PC-3 (cell line): ENCODE results near the gene NHERF2. TPM values are rescaled to one million over a fixed set of nuclear protein-coding genes. Genes with fewer than 3 reads are reported as not detected.

ENCODE experiments used
- ATAC-seq: fragments of 200-7000 bp; cut with Tn5 transposase; 2 replicates; pipeline ENCODE4 v1.9.1; 2020; ENCODE audit warnings: mild to moderate bottlenecking, moderate library complexity
- BruUV-seq: library from RNA; stranded (reverse); fragments of 400-500 nt; replicated peaks from 2 replicates; lab custom pipeline; 2021; lab: Mats Ljungman, UMichigan
- CTCF ChIA-PET: fragments of 300-600 bp; sonication (Branson Sonifier 250); formaldehyde crosslinking; loops from one replicate; lab custom pipeline; 2022; ENCODE audit warnings: antibody characterized with exemption; lab: Charles Lee
- POLR2A ChIA-PET: fragments of 300-600 bp; sonication (Branson Sonifier 250); formaldehyde crosslinking; loops from one replicate; lab custom pipeline; 2022; ENCODE audit warnings: antibody characterized with exemption; ENCODE audit not compliant: unreplicated experiment; lab: Charles Lee
- DNase-seq: peaks from one replicate; pipeline ENCODE4 v3.0.0-alpha.2; 2015
- H2AFZ ChIP-seq: fragments of 300-600 bp; sonication (generic); 2 replicates; pipeline ENCODE4 v1.6.0; 2016; ENCODE audit warnings: antibody characterized with exemption, low read length
- H3F3A ChIP-seq: fragments of 300-600 bp; sonication (generic); one replicate; pipeline ENCODE4 v1.6.0; 2017; ENCODE audit warnings: antibody characterized with exemption, low read length, control low read depth, mild to moderate bottlenecking; ENCODE audit not compliant: unreplicated experiment
- H3K27ac ChIP-seq: fragments of 300-600 bp; sonication (generic); 2 replicates; pipeline ENCODE4 v1.5.1; 2016; ENCODE audit warnings: mild to moderate bottlenecking, low read length
- H3K27me3 ChIP-seq: fragments of 300-600 bp; sonication (generic); 2 replicates; pipeline ENCODE4 v1.6.1; 2016; ENCODE audit warnings: low read length, mixed read lengths
- H3K36me3 ChIP-seq: fragments of 300-600 bp; sonication (generic); 2 replicates; pipeline ENCODE4 v1.6.1; 2016; ENCODE audit warnings: low read depth, mixed run types, low read length, mixed read lengths
- H3K4me1 ChIP-seq: fragments of 300-600 bp; sonication (generic); 2 replicates; pipeline ENCODE4 v1.5.1; 2016; ENCODE audit warnings: low read length; ENCODE audit not compliant: insufficient read depth
- H3K4me2 ChIP-seq: fragments of 300-600 bp; sonication (generic); 2 replicates; pipeline ENCODE4 v1.6.0; 2016; ENCODE audit warnings: low read length
- H3K4me3 ChIP-seq: fragments of 300-600 bp; sonication (generic); 2 replicates; pipeline ENCODE4 v1.5.1; 2016; ENCODE audit warnings: mild to moderate bottlenecking, low read length, mixed read lengths
- H3K79me2 ChIP-seq: fragments of 300-600 bp; sonication (generic); 2 replicates; pipeline ENCODE4 v1.6.1; 2017; ENCODE audit warnings: low read length, mixed read lengths
- H3K9ac ChIP-seq: fragments of 300-600 bp; sonication (generic); 2 replicates; pipeline ENCODE4 v1.6.0; 2016; ENCODE audit warnings: mild to moderate bottlenecking, low read length
- H3K9me2 ChIP-seq: fragments of 300-600 bp; sonication (generic); replicated peaks from 2 replicates; pipeline ENCODE4 v1.6.1; 2016; ENCODE audit warnings: mixed run types, low read length, mixed read lengths
- H3K9me3 ChIP-seq: fragments of 300-600 bp; sonication (generic); 2 replicates; pipeline ENCODE4 v1.6.1; 2016; ENCODE audit warnings: low read length, mixed read lengths
- H4K20me1 ChIP-seq: fragments of 300-600 bp; sonication (generic); 2 replicates; pipeline ENCODE4 v1.6.1; 2016; ENCODE audit warnings: low read length, mixed read lengths
- EZH2 ChIP-seq: fragments of 300-600 bp; sonication (generic); IDR thresholded peaks from one replicate; pipeline ENCODE4 v1.6.1; 2017; ENCODE audit warnings: antibody characterized with exemption, mild to moderate bottlenecking, low read length; ENCODE audit not compliant: unreplicated experiment
- EZH2phosphoT487 ChIP-seq: fragments of 300-600 bp; sonication (generic); IDR thresholded peaks from 2 replicates; pipeline ENCODE4 v1.6.1; 2018; ENCODE audit warnings: mild to moderate bottlenecking, antibody characterized with exemption, low read length, borderline replicate concordance
- intact Hi-C: fragments of 100-400 bp; cut with micrococcal nuclease; formaldehyde crosslinking; loops from 2 replicates; pipeline ENCODE4 v1.9.0; 2023
- total RNA-seq: library from RNA; depleted of rRNA; stranded (reverse); fragments of >200 nt; gene quantifications from 2 replicates; pipeline ENCODE4 v1.2.3, GENCODE V29; 2014
- TF ChIP-seq, protein P1 (sequence below): fragments of 300-600 bp; sonication (generic); conservative IDR thresholded peaks from 2 replicates; pipeline ENCODE4 v1.5.1; 2017; ENCODE audit warnings: antibody characterized with exemption, low read depth, mild to moderate bottlenecking, low read length

The NHERF2 gene
- total RNA-seq, 1 experiment from 2014 or later, result 145 TPM

DNA sequence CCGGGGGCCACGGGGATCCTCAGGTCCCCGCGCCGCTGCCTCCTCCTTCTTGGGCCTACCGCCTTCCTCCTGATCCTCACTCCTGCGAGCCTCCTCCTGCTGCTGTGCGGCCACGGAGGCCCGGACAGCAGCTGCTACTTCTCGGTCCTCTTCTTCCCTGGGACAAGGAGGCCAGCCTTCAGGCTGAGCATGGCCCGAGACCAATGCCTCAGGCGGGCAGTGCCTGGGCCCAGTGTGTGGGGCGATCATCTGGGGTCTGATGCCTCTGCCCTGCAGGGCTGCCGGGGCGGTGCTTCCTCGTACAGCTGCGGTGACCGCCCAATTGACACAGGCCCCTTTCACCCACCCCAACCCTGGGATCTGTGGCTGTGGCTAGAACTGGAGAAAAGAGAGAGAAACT, 25.7 kb upstream of the NHERF2 start:
- Histone ChIP-seq H3K27ac (no peak overlapping the region), H3K4me1 (0 out of 2 replicates have a peak, but pooled peaks cover 2% of the 10 kb centered on the region), H3F3A (no peaks in the 10 kb centered on the region), H3K4me2 (no peak overlapping the region), H3K9ac (no peak overlapping the region), H3K9me2 (no peaks in the 10 kb centered on the region), H2AFZ (no peak overlapping the region), H3K79me2 (peaks cover 30% of the 10 kb centered on the region), H3K27me3 (no peaks in the 10 kb centered on the region), H3K9me3 (no peaks in the 10 kb centered on the region), H4K20me1 (peaks cover 15% of the 10 kb centered on the region; the same call in 1 of the 2 replicates), H3K4me3 (no peak overlapping the region), H3K36me3 (peaks cover 4% of the 10 kb centered on the region; the same call in 1 of the 2 replicates)
- BruUV-seq, result no TSS peak
- TF ChIP-seq, protein P1, sequence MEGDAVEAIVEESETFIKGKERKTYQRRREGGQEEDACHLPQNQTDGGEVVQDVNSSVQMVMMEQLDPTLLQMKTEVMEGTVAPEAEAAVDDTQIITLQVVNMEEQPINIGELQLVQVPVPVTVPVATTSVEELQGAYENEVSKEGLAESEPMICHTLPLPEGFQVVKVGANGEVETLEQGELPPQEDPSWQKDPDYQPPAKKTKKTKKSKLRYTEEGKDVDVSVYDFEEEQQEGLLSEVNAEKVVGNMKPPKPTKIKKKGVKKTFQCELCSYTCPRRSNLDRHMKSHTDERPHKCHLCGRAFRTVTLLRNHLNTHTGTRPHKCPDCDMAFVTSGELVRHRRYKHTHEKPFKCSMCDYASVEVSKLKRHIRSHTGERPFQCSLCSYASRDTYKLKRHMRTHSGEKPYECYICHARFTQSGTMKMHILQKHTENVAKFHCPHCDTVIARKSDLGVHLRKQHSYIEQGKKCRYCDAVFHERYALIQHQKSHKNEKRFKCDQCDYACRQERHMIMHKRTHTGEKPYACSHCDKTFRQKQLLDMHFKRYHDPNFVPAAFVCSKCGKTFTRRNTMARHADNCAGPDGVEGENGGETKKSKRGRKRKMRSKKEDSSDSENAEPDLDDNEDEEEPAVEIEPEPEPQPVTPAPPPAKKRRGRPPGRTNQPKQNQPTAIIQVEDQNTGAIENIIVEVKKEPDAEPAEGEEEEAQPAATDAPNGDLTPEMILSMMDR, result no peak
- TF ChIP-seq EZH2 (no peak), EZH2phosphoT487 (no peak)
- ATAC-seq (no peak), DNase-seq (no peak)
- CTCF ChIA-PET, result no interaction called here
- intact Hi-C loops, result no loop called here
- POLR2A ChIA-PET, result no interaction called here

DNA sequence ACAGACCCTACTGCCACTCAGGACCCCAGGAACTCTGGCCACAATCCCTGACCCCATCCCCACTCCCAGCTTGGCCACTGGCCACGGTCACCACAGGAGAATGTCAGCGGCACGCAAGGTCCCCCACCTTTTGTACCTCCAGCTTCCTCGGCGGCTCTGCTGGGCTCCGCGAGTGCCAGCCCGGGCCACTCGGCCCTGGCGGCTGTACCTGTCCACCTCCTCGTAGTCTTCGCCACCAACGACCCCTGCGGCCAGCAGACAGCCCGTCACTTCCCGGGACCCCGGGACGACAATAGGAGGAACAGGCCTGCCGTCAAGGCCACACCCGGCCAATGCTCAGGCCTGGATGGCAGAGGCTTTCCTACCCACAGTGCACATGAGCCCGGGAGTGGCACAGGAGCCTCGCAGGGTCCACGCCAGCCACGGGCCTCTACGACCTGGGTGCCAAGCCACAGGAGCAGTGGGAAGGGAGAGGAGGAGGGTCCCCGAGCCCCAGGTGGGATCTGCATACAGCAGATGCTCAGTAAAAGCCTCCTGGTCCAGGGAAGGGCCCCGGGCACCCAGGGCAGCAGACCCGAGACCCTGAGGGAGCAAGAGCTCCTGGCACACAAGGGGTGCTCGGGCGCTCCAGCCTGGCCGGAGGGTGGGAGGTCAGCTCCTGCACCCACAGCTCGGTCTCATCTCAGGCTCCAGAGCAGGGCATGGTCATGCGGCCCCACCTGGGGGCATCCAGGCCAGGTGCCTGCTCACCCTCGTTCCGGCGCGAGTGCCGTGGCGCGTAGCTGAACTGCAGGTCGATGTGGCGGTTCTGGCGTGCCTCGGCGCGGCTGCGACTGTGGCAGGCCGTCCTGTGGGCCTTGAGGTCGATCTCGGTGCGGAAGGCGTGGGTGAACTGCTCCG, 25.0 kb upstream of the NHERF2 start:
- no peak overlapping the region for H2AFZ ChIP-seq
- CTCF ChIA-PET, result no interaction called here
- no peak for DNase-seq
- H3K27me3 ChIP-seq, result no peaks in the 10 kb centered on the region
- no TSS peak for BruUV-seq
- POLR2A ChIA-PET, result no interaction called here
- TF ChIP-seq EZH2phosphoT487, result no peak
- peaks cover 6% of the 10 kb centered on the region; the same call in 1 of the 2 replicates for H3K36me3 ChIP-seq
- 0 out of 2 replicates have a peak, but pooled peaks cover 2% of the 10 kb centered on the region for H3K4me1 ChIP-seq
- no peak overlapping the region for H3K27ac ChIP-seq
- no peak overlapping the region for H3K4me2 ChIP-seq
- no peak overlapping the region for H3K9ac ChIP-seq
- no peaks in the 10 kb centered on the region for H3K9me3 ChIP-seq
- no peaks in the 10 kb centered on the region for H3F3A ChIP-seq
- H3K9me2 ChIP-seq, result no peaks in the 10 kb centered on the region
- H3K4me3 ChIP-seq, result no peak overlapping the region
- peaks cover 36% of the 10 kb centered on the region for H3K79me2 ChIP-seq
- intact Hi-C loops, result no loop called here
- ATAC-seq, result no peak
- peaks cover 21% of the 10 kb centered on the region for H4K20me1 ChIP-seq

DNA sequence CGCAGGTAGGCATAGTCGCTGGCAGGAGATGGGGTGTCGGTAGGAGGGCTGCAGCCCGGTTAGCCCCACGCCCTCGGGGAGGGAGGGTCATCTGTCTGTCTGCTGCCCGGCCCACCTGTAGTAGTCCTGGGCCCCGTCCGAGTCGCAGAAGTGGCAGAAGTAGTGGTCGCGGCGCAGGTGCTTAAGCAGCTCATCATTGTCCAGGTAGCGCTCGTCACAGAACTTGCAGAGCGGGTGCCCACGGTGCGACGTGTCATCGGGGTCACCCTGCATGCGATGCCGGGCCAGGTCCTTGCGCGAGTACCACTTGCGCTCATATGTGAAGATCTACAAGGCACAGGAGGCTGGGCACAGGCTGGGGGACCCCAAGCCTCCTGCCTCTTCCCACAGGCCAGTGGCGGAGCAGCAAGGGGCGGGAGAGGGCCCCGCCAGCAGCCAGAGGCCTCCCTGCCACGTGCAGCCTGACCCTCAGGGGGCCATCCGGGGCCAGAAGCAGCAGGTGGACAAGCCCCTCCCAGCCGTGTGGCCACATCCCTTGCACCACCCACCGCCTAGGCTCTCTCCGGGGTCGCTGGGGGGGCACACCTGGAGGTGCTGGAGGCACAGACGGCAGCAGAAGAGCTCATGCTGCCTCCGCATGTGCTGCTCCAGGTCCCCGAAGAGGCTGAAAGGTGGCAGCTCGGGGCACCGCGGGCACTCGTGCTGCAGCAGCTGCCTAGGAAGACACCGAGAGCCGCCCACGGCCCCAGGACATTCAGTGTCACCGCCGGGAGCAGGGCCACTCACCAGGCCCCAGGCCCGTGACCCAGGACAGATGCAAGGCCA, 24.1 kb upstream of the NHERF2 start:
- intact Hi-C loops, result no loop called here
- H3K36me3 ChIP-seq, result peaks cover 6% of the 10 kb centered on the region; the same call in 1 of the 2 replicates
- DNase-seq, result no peak
- H3K9ac ChIP-seq, result no peak overlapping the region
- peaks cover 30% of the 10 kb centered on the region for H4K20me1 ChIP-seq
- H3K9me2 ChIP-seq, result no peaks in the 10 kb centered on the region
- no peaks in the 10 kb centered on the region for H3K27me3 ChIP-seq
- H3K4me2 ChIP-seq, result no peak overlapping the region
- peaks cover 46% of the 10 kb centered on the region for H3K79me2 ChIP-seq
- H3K9me3 ChIP-seq, result no peaks in the 10 kb centered on the region
- H3K4me3 ChIP-seq, result no peak overlapping the region
- H3K4me1 ChIP-seq, result peaks cover 9% of the 10 kb centered on the region
- ChIA-PET POLR2A (no interaction called here), CTCF (no interaction called here)
- TF ChIP-seq EZH2 (no peak), EZH2phosphoT487 (no peak)
- TF ChIP-seq, protein P1, result no peak
- H3F3A ChIP-seq, result no peaks in the 10 kb centered on the region
- H3K27ac ChIP-seq, result no peak overlapping the region
- no TSS peak for BruUV-seq
- no peak overlapping the region for H2AFZ ChIP-seq
- ATAC-seq, result no peak
